ENCODE results near the gene UBXN6.

UBXN6 gene

GRCh38 chr19:4444765-4445741 lies 12.5 kb downstream of the UBXN6 start:
- FAIRE-seq, result no peak

GRCh38 chr19:4443966-4444764 lies 13.4 kb downstream of the UBXN6 start:
- DNase-seq (ENCODE audit: insufficient read length, low spot score), result no peak

More at GRCh38 chr19:4444765-4445741, 12.5 kb downstream of the UBXN6 start:
- TF ChIP-seq CTCF (IDR thresholded peaks at IDR 0.05; ENCODE audit: insufficient read depth, missing control alignments), result no peak
- DNase-seq (ENCODE audit: insufficient read length, low spot score), result no peak

GRCh38 chr19:4443188-4443587 lies 14.4 kb downstream of the UBXN6 start:
- no peak for DNase-seq (ENCODE audit: insufficient read length, low spot score)
- TF ChIP-seq CTCF (IDR thresholded peaks at IDR 0.05; ENCODE audit: insufficient read depth, missing control alignments), result no peak
- no peak for FAIRE-seq

More at GRCh38 chr19:4443966-4444764, 13.4 kb downstream of the UBXN6 start:
- no peak for TF ChIP-seq CTCF (IDR thresholded peaks at IDR 0.05; ENCODE audit: insufficient read depth, missing control alignments)
- no peak for FAIRE-seq

GRCh38 chr19:4442819-4443146 lies 14.8 kb downstream of the UBXN6 start:
- FAIRE-seq, result no peak
- no peak for TF ChIP-seq CTCF (IDR thresholded peaks at IDR 0.05; ENCODE audit: insufficient read depth, missing control alignments)
- DNase-seq (ENCODE audit: insufficient read length, low spot score), result no peak

- FAIRE-seq (no peak), DNase-seq (ENCODE audit: insufficient read length, low spot score) (no peak)
- no peak for TF ChIP-seq CTCF (IDR thresholded peaks at IDR 0.05; ENCODE audit: insufficient read depth, missing control alignments)
Measured at GRCh38 chr19:4441994-4442818, 15.4 kb downstream of the UBXN6 start.

GRCh38 chr19:4439243-4439642 lies 18.4 kb downstream of the UBXN6 start:
- no peak for FAIRE-seq
- TF ChIP-seq CTCF (IDR thresholded peaks at IDR 0.05; ENCODE audit: insufficient read depth, missing control alignments), result no peak
- DNase-seq (ENCODE audit: insufficient read length, low spot score), result no peak

Measured in D721Med (cell line).